ENCODE results near the gene NSRP1. TPM values are rescaled to one million over a fixed set of nuclear protein-coding genes. Genes with fewer than 3 reads are reported as not detected.
"Not testable (repeated sequence)": the region's sequence is repeated elsewhere in the genome, so short reads cannot be mapped to it uniquely, and the experiment has no call there.

Gene NSRP1
- total RNA-seq, 1 donor from 2014 or later: 24.9 TPM

GRCh38 chr17:30173649-30174048 is 57.0 kb downstream of the NSRP1 start:
- intact Hi-C loops (cut with micrococcal nuclease): loop anchor here (5.0 kb wide), 1 partner anchor 61 kb away; no protein-coding TSS in a partner anchor

GRCh38 chr17:30174556-30174955 is 57.9 kb downstream of the NSRP1 start:
- intact Hi-C loops (cut with micrococcal nuclease): loop anchor here (5.0 kb wide), 1 partner anchor 62 kb away; no protein-coding TSS in a partner anchor

- intact Hi-C loops (cut with micrococcal nuclease): no loop called here
These were observed 60.2 kb downstream of the NSRP1 start for GRCh38 chr17:30176855-30177254.

- intact Hi-C loops (cut with micrococcal nuclease): no loop called here
These were observed 70.1 kb downstream of the NSRP1 start for GRCh38 chr17:30186761-30187160.

GRCh38 chr17:30187573-30187972 is 71.0 kb downstream of the NSRP1 start:
- intact Hi-C loops (cut with micrococcal nuclease): no loop called here

GRCh38 chr17:30188211-30188939 is 71.8 kb downstream of the NSRP1 start:
- intact Hi-C loops (cut with micrococcal nuclease): no loop called here

GRCh38 chr17:30191072-30191471 is 74.5 kb downstream of the NSRP1 start:
- intact Hi-C loops (cut with micrococcal nuclease): no loop called here

- intact Hi-C loops (cut with micrococcal nuclease): no loop called here
These were observed 79.9 kb downstream of the NSRP1 start for GRCh38 chr17:30196504-30196903.

- intact Hi-C loops (cut with micrococcal nuclease): no loop called here
These were observed 80.8 kb downstream of the NSRP1 start for GRCh38 chr17:30197416-30197815.

- intact Hi-C loops (cut with micrococcal nuclease): no loop called here
These were observed 83.0 kb downstream of the NSRP1 start for GRCh38 chr17:30199600-30199999.

- intact Hi-C loops (cut with micrococcal nuclease): no loop called here
These were observed 83.5 kb downstream of the NSRP1 start for GRCh38 chr17:30200106-30200505.

GRCh38 chr17:30200656-30201055 is 84.0 kb downstream of the NSRP1 start:
- intact Hi-C loops (cut with micrococcal nuclease): not testable (repeated sequence)

- intact Hi-C loops (cut with micrococcal nuclease): no loop called here
These were observed 86.9 kb downstream of the NSRP1 start for GRCh38 chr17:30203471-30203981.

GRCh38 chr17:30207655-30208054 is 91.0 kb downstream of the NSRP1 start:
- intact Hi-C loops (cut with micrococcal nuclease): no loop called here

- intact Hi-C loops (cut with micrococcal nuclease): no loop called here
These were observed 91.6 kb downstream of the NSRP1 start for GRCh38 chr17:30208214-30208613.

- intact Hi-C loops (cut with micrococcal nuclease): no loop called here
These were observed 93.3 kb downstream of the NSRP1 start for GRCh38 chr17:30209930-30210329.

- intact Hi-C loops (cut with micrococcal nuclease): no loop called here
These were observed 93.8 kb downstream of the NSRP1 start for GRCh38 chr17:30210366-30210765.

GRCh38 chr17:30210901-30211300 is 94.3 kb downstream of the NSRP1 start:
- intact Hi-C loops (cut with micrococcal nuclease): no loop called here

GRCh38 chr17:30211371-30211770 is 94.8 kb downstream of the NSRP1 start:
- intact Hi-C loops (cut with micrococcal nuclease): no loop called here

GRCh38 chr17:30212750-30213149 is 96.1 kb downstream of the NSRP1 start:
- intact Hi-C loops (cut with micrococcal nuclease): no loop called here

- intact Hi-C loops (cut with micrococcal nuclease): no loop called here
These were observed 100.4 kb downstream of the NSRP1 start for GRCh38 chr17:30217054-30217453.

- intact Hi-C loops (cut with micrococcal nuclease): no loop called here
These were observed 101.2 kb downstream of the NSRP1 start for GRCh38 chr17:30217746-30218245.

GRCh38 chr17:30218799-30219198 is 102.2 kb downstream of the NSRP1 start:
- intact Hi-C loops (cut with micrococcal nuclease): no loop called here
